HepG2 (cell line): Measurements from ENCODE around the gene BCAS4. TPM values are rescaled to one million over a fixed set of nuclear protein-coding genes. Genes with fewer than 3 reads are reported as not detected.

ENCODE experiments used
- ATF7 ChIP-seq, 2 experiments: fragments of 450-650 bp in 1 of 2; sonication (generic) in 1 of 2; formaldehyde crosslinking in 1 of 2; IDR thresholded peaks; 2 replicates each; pipeline versions ENCODE4 v1.4.0 to v1.6.1; 2016 to 2020; ENCODE audit warnings: antibody characterized with exemption in 1 of 2, mild to moderate bottlenecking in 1 of 2, missing genetic modification reagents in 1 of 2
- DPF2 ChIP-seq: sonication (generic); formaldehyde crosslinking; IDR thresholded peaks from 2 replicates; pipeline ENCODE4 v1.4.0; 2020; ENCODE audit warnings: mild to moderate bottlenecking, low read depth, missing genetic modification reagents, borderline replicate concordance
- HMGA1 ChIP-seq: sonication (generic); formaldehyde crosslinking; conservative IDR thresholded peaks from 2 replicates; pipeline ENCODE4 v1.4.0; 2020; ENCODE audit warnings: missing genetic modification reagents
- NAIF1 ChIP-seq: sonication (generic); formaldehyde crosslinking; IDR thresholded peaks from 2 replicates; pipeline ENCODE4 v1.5.0; 2020; ENCODE audit warnings: mild to moderate bottlenecking, missing genetic modification reagents, borderline replicate concordance
- POLR2AphosphoS5 ChIP-seq: IDR thresholded peaks from 2 replicates; pipeline ENCODE4 v1.6.1; 2012; ENCODE audit warnings: low read depth, low read length
- SMARCE1 ChIP-seq: fragments of 450-650 bp; IDR thresholded peaks from 2 replicates; pipeline ENCODE4 v1.6.1; 2017; ENCODE audit warnings: borderline replicate concordance
- SUZ12 ChIP-seq: fragments of 150-350 bp; IDR thresholded peaks from 2 replicates; pipeline ENCODE4 v1.6.1; 2014; ENCODE audit warnings: low read depth, low read length
- TBP ChIP-seq: sonication (generic); formaldehyde crosslinking; IDR thresholded peaks from 2 replicates; pipeline ENCODE4 v1.5.0; 2020; ENCODE audit warnings: missing genetic modification reagents
- WIZ ChIP-seq: sonication (generic); formaldehyde crosslinking; IDR thresholded peaks from 2 replicates; pipeline ENCODE4 v1.5.1; 2020; ENCODE audit warnings: mild to moderate bottlenecking, missing genetic modification reagents
- ZFP62 ChIP-seq: sonication (generic); formaldehyde crosslinking; IDR thresholded peaks from 2 replicates; pipeline ENCODE4 v1.4.0; 2020; ENCODE audit warnings: missing genetic modification reagents
- ZNF670 ChIP-seq: sonication (generic); formaldehyde crosslinking; IDR thresholded peaks from 2 replicates; pipeline ENCODE4 v1.8.0; 2022; ENCODE audit warnings: mild to moderate bottlenecking, missing genetic modification reagents, borderline replicate concordance
- polyA plus RNA-seq, 8 experiments: library from polyadenylated mRNA; depleted of rRNA in 3 of 8; stranded (reverse) in 7 of 8; unstranded in 1 of 8; fragments of >200 nt; fragmentation: Illumina TruSeq in 4 of 8; extraction: Trizol in 4 of 8; gene quantifications; 2 replicates each; pipeline versions ENCODE4 v1.2.1 to v1.2.3, GENCODE V29; 2011 to 2016; ENCODE audit warnings: low read depth in 4 of 8, missing spikeins in 1 of 8, mixed read lengths in 1 of 8; ENCODE audit not compliant: insufficient read depth in 1 of 8
- total RNA-seq, 5 experiments: library from RNA; depleted of rRNA; stranded (reverse); fragments of >200 nt; fragmentation: Illumina TruSeq; extraction: Trizol; gene quantifications; 2 replicates each; pipeline ENCODE4 v1.2.3, GENCODE V29; 2016; ENCODE audit warnings: low read depth in 1 of 5
- TF ChIP-seq, protein P1 (sequence below): sonication (generic); formaldehyde crosslinking; IDR thresholded peaks from 2 replicates; pipeline ENCODE4 v1.4.0; 2020; ENCODE audit warnings: mild to moderate bottlenecking, missing genetic modification reagents
- TF ChIP-seq, protein P2 (sequence below): sonication (generic); formaldehyde crosslinking; IDR thresholded peaks from 2 replicates; pipeline ENCODE4 v1.4.0; 2020; ENCODE audit warnings: missing genetic modification reagents, borderline replicate concordance
- TF ChIP-seq, protein P3 (sequence below): sonication (generic); formaldehyde crosslinking; conservative IDR thresholded peaks from 2 replicates; pipeline ENCODE4 v1.4.0; 2020; ENCODE audit warnings: missing genetic modification reagents
- TF ChIP-seq, protein P4 (sequence below): sonication (generic); formaldehyde crosslinking; IDR thresholded peaks from 2 replicates; pipeline ENCODE4 v1.5.1; 2020; ENCODE audit warnings: missing genetic modification reagents, mild to moderate bottlenecking, borderline replicate concordance

The BCAS4 gene
- total and polyA plus RNA-seq, 2 of the 13 experiments (the other 11 are each of a cell fraction or from before 2014, with no cell fraction given) = 7.2 to 8.0 TPM

DNA sequence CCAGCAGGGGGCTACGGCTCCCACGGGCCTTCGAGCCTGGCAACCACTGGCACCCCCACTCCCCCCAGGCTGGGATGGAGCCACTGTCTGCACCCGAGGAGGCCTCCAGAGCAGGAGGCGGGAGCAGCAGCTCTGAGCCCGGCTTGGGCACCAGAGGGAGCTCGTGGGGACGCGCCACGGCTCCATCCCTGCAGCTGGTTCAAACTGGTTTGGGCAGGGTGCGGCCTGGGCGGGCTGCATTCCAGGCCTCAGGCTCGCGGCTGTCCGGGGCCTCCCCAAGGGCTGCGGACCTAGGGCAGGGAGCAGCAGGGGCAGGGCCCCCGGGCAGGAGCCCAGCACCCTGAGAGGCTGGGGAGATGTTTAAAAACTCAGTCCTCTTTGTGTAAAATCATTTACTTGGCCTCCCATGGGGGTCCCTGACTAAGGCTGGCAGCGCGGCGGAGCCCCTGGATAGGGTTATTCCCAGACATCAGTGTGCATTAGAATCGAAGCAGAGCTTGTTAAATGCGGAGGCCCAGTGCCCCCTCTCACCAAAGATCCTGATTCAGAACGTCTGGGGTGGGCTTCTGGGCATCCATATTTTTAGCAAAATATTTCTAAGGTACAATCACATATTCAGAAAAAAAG, 4.1 kb upstream of the BCAS4 start (continued):
- TF ChIP-seq ATF7 (IDR thresholded peaks at IDR 0.05) (no peak), ATF7 (CRISPR knock-in tag; IDR thresholded peaks at IDR 0.05) (0 out of 2 replicates have a peak, but pooled peaks have one; percentile 21), DPF2 (no peak), SUZ12 (no peak), HMGA1 (no peak), ZNF670 (CRISPR knock-in tag) (peak; percentile 97; the same call in 1 of the 2 replicates), NAIF1 (CRISPR knock-in tag) (no peak), SMARCE1 (no peak), POLR2AphosphoS5 (peak; percentile 63), WIZ (CRISPR knock-in tag) (0 out of 2 replicates have a peak, but pooled peaks have one; percentile 24), TBP (CRISPR knock-in tag) (peak; percentile 92; the same call in 1 of the 2 replicates), ZFP62 (CRISPR knock-in tag) (no peak)
- TF ChIP-seq, protein P1, sequence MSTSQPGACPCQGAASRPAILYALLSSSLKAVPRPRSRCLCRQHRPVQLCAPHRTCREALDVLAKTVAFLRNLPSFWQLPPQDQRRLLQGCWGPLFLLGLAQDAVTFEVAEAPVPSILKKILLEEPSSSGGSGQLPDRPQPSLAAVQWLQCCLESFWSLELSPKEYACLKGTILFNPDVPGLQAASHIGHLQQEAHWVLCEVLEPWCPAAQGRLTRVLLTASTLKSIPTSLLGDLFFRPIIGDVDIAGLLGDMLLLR (CRISPR knock-in tag) = 0 out of 2 replicates have a peak, but pooled peaks have one; percentile 36
- TF ChIP-seq, protein P2, sequence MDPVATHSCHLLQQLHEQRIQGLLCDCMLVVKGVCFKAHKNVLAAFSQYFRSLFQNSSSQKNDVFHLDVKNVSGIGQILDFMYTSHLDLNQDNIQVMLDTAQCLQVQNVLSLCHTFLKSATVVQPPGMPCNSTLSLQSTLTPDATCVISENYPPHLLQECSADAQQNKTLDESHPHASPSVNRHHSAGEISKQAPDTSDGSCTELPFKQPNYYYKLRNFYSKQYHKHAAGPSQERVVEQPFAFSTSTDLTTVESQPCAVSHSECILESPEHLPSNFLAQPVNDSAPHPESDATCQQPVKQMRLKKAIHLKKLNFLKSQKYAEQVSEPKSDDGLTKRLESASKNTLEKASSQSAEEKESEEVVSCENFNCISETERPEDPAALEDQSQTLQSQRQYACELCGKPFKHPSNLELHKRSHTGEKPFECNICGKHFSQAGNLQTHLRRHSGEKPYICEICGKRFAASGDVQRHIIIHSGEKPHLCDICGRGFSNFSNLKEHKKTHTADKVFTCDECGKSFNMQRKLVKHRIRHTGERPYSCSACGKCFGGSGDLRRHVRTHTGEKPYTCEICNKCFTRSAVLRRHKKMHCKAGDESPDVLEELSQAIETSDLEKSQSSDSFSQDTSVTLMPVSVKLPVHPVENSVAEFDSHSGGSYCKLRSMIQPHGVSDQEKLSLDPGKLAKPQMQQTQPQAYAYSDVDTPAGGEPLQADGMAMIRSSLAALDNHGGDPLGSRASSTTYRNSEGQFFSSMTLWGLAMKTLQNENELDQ (CRISPR knock-in tag) = no peak; the same call in 1 of the 2 replicates
- TF ChIP-seq, protein P3, sequence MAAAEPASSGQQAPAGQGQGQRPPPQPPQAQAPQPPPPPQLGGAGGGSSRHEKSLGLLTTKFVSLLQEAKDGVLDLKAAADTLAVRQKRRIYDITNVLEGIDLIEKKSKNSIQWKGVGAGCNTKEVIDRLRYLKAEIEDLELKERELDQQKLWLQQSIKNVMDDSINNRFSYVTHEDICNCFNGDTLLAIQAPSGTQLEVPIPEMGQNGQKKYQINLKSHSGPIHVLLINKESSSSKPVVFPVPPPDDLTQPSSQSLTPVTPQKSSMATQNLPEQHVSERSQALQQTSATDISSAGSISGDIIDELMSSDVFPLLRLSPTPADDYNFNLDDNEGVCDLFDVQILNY (CRISPR knock-in tag) = peak; percentile 91
- TF ChIP-seq, protein P4, sequence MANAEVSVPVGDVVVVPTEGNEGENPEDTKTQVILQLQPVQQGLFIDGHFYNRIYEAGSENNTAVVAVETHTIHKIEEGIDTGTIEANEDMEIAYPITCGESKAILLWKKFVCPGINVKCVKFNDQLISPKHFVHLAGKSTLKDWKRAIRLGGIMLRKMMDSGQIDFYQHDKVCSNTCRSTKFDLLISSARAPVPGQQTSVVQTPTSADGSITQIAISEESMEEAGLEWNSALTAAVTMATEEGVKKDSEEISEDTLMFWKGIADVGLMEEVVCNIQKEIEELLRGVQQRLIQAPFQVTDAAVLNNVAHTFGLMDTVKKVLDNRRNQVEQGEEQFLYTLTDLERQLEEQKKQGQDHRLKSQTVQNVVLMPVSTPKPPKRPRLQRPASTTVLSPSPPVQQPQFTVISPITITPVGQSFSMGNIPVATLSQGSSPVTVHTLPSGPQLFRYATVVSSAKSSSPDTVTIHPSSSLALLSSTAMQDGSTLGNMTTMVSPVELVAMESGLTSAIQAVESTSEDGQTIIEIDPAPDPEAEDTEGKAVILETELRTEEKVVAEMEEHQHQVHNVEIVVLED (CRISPR knock-in tag) = peak; percentile 68; the same call in 1 of the 2 replicates
